ENCODE results near the gene EFNA1.

DNA sequence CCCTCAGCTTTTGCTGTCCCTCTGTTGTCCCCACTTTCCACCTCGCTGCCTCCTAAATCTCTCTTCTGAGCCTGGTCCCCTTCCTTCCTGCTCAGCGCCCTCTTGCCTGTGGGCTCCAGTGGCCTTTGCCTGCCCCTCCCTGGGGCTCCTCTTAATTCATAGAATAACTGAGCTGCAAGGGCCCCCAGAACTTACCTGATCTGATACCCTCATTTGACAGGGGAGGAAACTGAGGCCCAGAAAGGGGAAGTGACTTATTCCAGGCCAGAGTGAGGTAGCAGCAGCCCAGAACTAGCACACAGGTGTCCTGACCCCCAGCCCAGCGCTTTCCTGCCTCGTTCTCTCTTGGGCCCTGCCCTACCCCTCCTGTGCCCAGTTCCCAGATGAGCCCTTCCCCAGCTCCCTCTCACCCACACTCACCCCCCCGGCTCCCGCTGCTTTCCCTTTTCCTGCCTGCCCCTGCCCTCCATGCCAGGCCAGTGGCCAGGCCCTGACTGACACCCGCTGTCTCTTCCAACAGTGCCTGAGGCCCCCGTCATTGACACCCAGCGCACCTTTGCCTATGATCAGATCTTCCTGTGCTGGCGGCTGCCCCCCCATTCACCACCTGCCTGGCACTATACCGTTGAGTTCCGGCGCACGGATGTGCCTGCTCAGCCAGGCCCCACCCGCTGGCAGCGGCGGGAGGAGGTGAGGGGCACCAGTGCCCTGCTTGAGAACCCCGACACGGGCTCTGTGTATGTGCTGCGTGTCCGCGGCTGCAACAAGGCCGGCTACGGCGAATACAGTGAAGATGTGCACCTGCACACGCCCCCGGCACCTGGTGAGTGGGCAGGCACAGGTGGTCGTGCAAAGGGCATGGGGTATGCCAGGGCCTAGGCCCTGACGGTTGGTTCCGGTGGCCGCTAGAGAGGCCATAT lies 51.7 kb downstream of the EFNA1 start:
- TF ChIP-seq, protein P1, sequence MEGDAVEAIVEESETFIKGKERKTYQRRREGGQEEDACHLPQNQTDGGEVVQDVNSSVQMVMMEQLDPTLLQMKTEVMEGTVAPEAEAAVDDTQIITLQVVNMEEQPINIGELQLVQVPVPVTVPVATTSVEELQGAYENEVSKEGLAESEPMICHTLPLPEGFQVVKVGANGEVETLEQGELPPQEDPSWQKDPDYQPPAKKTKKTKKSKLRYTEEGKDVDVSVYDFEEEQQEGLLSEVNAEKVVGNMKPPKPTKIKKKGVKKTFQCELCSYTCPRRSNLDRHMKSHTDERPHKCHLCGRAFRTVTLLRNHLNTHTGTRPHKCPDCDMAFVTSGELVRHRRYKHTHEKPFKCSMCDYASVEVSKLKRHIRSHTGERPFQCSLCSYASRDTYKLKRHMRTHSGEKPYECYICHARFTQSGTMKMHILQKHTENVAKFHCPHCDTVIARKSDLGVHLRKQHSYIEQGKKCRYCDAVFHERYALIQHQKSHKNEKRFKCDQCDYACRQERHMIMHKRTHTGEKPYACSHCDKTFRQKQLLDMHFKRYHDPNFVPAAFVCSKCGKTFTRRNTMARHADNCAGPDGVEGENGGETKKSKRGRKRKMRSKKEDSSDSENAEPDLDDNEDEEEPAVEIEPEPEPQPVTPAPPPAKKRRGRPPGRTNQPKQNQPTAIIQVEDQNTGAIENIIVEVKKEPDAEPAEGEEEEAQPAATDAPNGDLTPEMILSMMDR (IDR thresholded peaks at IDR 0.05; ENCODE audit: poor library complexity), result no peak
- TF ChIP-seq EZH2 (IDR thresholded peaks at IDR 0.05; ENCODE audit: borderline replicate concordance) (no peak), EZH2phosphoT487 (IDR thresholded peaks at IDR 0.05; ENCODE audit: low read depth, severe bottlenecking, unreplicated experiment) (no peak)
